SK-N-SH (cell line): Measurements from ENCODE around the gene MGAT4A. TPM values are rescaled to one million over a fixed set of nuclear protein-coding genes. Genes with fewer than 3 reads are reported as not detected.

Source experiments
- CTCF ChIA-PET: fragments of 300-600, 350-600 bp; formaldehyde crosslinking; extraction: SDS; loops from one replicate; lab custom pipeline; 2021; lab: Yijun Ruan, JAX
- POLR2A ChIA-PET: fragments of 350-600 bp; sonication (Branson Sonifier 250); formaldehyde crosslinking; extraction: SDS; loops from one replicate; lab custom pipeline; 2020; ENCODE audit warnings: antibody characterized with exemption, inconsistent platforms; lab: Yijun Ruan, JAX
- DNase-seq: peaks from one replicate; pipeline ENCODE4 v3.0.0; 2012
- H2AFZ ChIP-seq: fragments of 200-600 bp; sonication (generic); 2 replicates; pipeline ENCODE4 v1.8.1; 2016; ENCODE audit warnings: antibody characterized with exemption, mild to moderate bottlenecking, low read depth
- H3F3A ChIP-seq: fragments of 200-600 bp; sonication (generic); replicated peaks from 2 replicates; pipeline ENCODE3; 2016; ENCODE audit warnings: antibody characterized with exemption, mild to moderate bottlenecking; ENCODE audit not compliant: insufficient read depth
- H3K27ac ChIP-seq, 2 experiments: fragments of 200-500 bp in 1 of 2; fragments of 200-600 bp in 1 of 2; sonication (Bioruptor generic) in 1 of 2; sonication (generic), shearing (Covaris generic) in 1 of 2; 2 replicates each; pipeline versions ENCODE4 v1.5.1 to v1.6.1; 2014 to 2016; ENCODE audit warnings: low read depth in 2 of 2, inconsistent platforms in 1 of 2, low read length in 1 of 2, mild to moderate bottlenecking in 1 of 2, mixed read lengths in 1 of 2
- H3K27me3 ChIP-seq: fragments of 200-600 bp; sonication (generic), shearing (Covaris generic); 2 replicates; pipeline ENCODE4 v1.6.1; 2016; ENCODE audit warnings: mixed run types; ENCODE audit not compliant: insufficient read depth
- H3K36me3 ChIP-seq, 2 experiments: fragments of 200-500 bp in 1 of 2; fragments of 200-600 bp in 1 of 2; sonication (Bioruptor generic) in 1 of 2; sonication (generic) in 1 of 2; replicated peaks in 1 of 2; 2 replicates each; pipeline versions ENCODE3 to v1.5.1; 2014 to 2016; ENCODE audit warnings: low read length in 1 of 2, mild to moderate bottlenecking in 1 of 2; ENCODE audit not compliant: insufficient read depth in 2 of 2, control insufficient read depth in 1 of 2
- H3K4me1 ChIP-seq, 2 experiments: fragments of 200-500 bp in 1 of 2; fragments of 200-600 bp in 1 of 2; sonication (Bioruptor generic) in 1 of 2; sonication (generic), shearing (Covaris generic) in 1 of 2; 2 replicates each; pipeline versions ENCODE4 v1.5.1 to v1.6.1; 2014 to 2016; ENCODE audit warnings: low read depth in 1 of 2, low read length in 1 of 2, mixed run types in 1 of 2; ENCODE audit not compliant: insufficient read depth in 2 of 2, control insufficient read depth in 1 of 2
- H3K4me2 ChIP-seq: fragments of 200-600 bp; sonication (generic), shearing (Covaris generic); 2 replicates; pipeline ENCODE4 v1.6.1; 2017; ENCODE audit warnings: mixed run types
- H3K4me3 ChIP-seq, 2 experiments: fragments of 200-500 bp in 1 of 2; fragments of 200-600 bp in 1 of 2; sonication (Bioruptor generic) in 1 of 2; sonication (generic), shearing (Covaris generic) in 1 of 2; 2 replicates each; pipeline versions ENCODE4 v1.5.1 to v1.8.1; 2014 to 2016; ENCODE audit warnings: low read depth in 2 of 2, inconsistent platforms in 1 of 2, low read length in 1 of 2, mild to moderate bottlenecking in 1 of 2, mixed read lengths in 1 of 2, moderate library complexity in 1 of 2
- H3K79me2 ChIP-seq: fragments of 200-600 bp; sonication (generic); 2 replicates; pipeline ENCODE4 v1.8.1; 2017; ENCODE audit warnings: mild to moderate bottlenecking; ENCODE audit not compliant: insufficient read depth
- H3K9ac ChIP-seq: fragments of 200-600 bp; sonication (generic); 2 replicates; pipeline ENCODE4 v1.6.1; 2017; ENCODE audit warnings: mixed run types
- H3K9me2 ChIP-seq: fragments of 200-600 bp; sonication (generic); 2 replicates; pipeline ENCODE4 v1.6.1; 2017; ENCODE audit warnings: mixed run types
- H3K9me3 ChIP-seq: fragments of 200-600 bp; sonication (generic); 2 replicates; pipeline ENCODE4 v1.6.1; 2017; ENCODE audit warnings: mixed run types, mild to moderate bottlenecking, moderate library complexity
- H4K20me1 ChIP-seq: fragments of 200-600 bp; sonication (generic); 2 replicates; pipeline ENCODE4 v1.6.1; 2017; ENCODE audit warnings: mild to moderate bottlenecking, mixed run types; ENCODE audit not compliant: insufficient read depth
- FOSL2 ChIP-seq: IDR thresholded peaks from 2 replicates; pipeline ENCODE4 v1.4.0; 2012; ENCODE audit warnings: low read depth, mild to moderate bottlenecking, moderate library complexity, borderline replicate concordance
- FOXJ3 ChIP-seq: sonication (generic); formaldehyde crosslinking; IDR thresholded peaks from 2 replicates; pipeline ENCODE4 v1.5.1; 2020; ENCODE audit warnings: mild to moderate bottlenecking, missing genetic modification reagents
- FOXM1 ChIP-seq: IDR thresholded peaks from 2 replicates; pipeline ENCODE4 v1.4.0; 2012; ENCODE audit warnings: low read depth, mild to moderate bottlenecking
- GABPA ChIP-seq: IDR thresholded peaks from 2 replicates; pipeline ENCODE4 v1.4.0; 2012; ENCODE audit warnings: low read depth, mild to moderate bottlenecking
- JUND ChIP-seq: IDR thresholded peaks from 2 replicates; pipeline ENCODE4 v1.4.0; 2012
- MEF2A ChIP-seq: IDR thresholded peaks from 2 replicates; pipeline ENCODE4 v1.4.0; 2012; ENCODE audit warnings: low read depth, borderline replicate concordance
- PBX3 ChIP-seq: IDR thresholded peaks from 2 replicates; pipeline ENCODE4; 2012
- RFX5 ChIP-seq: IDR thresholded peaks from 2 replicates; pipeline ENCODE4 v1.6.1; 2012; ENCODE audit warnings: mild to moderate bottlenecking, improper control_type of control experiment, low read length
- RXRA ChIP-seq: IDR thresholded peaks from 2 replicates; pipeline ENCODE4 v1.4.0; 2012; ENCODE audit warnings: low read depth, mild to moderate bottlenecking, borderline replicate concordance
- TAF1 ChIP-seq: IDR thresholded peaks from 2 replicates; pipeline ENCODE4 v1.6.1; 2012; ENCODE audit warnings: low read depth, mild to moderate bottlenecking, low read length, moderate library complexity, borderline replicate concordance
- USF1 ChIP-seq: IDR thresholded peaks from 2 replicates; pipeline ENCODE4 v1.4.0; 2012; ENCODE audit warnings: low read depth, borderline replicate concordance
- USF2 ChIP-seq: fragments of 150-350 bp; IDR thresholded peaks from 2 replicates; pipeline ENCODE4 v1.6.1; 2017; ENCODE audit warnings: antibody characterized with exemption, low read length, low read depth, borderline replicate concordance
- WGBS: methylation state at CpG from one replicate; pipeline ENCODE4 v1.1.6; 2017; ENCODE audit warnings: low lambda C conversion rate; 5-methylcytosine and 5-hydroxymethylcytosine counted together
- polyA plus RNA-seq, 3 experiments: library from polyadenylated mRNA; depleted of rRNA; stranded (reverse); fragments of >200 nt; gene quantifications; 2 replicates each; pipeline ENCODE4 v1.2.3, GENCODE V29; 2012
- TF ChIP-seq, protein P1 (sequence below): IDR thresholded peaks from 2 replicates; pipeline ENCODE4 v1.4.0; 2012; ENCODE audit warnings: low read depth, borderline replicate concordance
- TF ChIP-seq, protein P2 (sequence below): IDR thresholded peaks from 2 replicates; pipeline ENCODE4 v1.4.0; 2012; ENCODE audit warnings: low read depth

MGAT4A gene
- polyA plus RNA-seq, 1 of the 3 experiments (the other 2 are of a cell fraction) = 0.07 TPM

DNA sequence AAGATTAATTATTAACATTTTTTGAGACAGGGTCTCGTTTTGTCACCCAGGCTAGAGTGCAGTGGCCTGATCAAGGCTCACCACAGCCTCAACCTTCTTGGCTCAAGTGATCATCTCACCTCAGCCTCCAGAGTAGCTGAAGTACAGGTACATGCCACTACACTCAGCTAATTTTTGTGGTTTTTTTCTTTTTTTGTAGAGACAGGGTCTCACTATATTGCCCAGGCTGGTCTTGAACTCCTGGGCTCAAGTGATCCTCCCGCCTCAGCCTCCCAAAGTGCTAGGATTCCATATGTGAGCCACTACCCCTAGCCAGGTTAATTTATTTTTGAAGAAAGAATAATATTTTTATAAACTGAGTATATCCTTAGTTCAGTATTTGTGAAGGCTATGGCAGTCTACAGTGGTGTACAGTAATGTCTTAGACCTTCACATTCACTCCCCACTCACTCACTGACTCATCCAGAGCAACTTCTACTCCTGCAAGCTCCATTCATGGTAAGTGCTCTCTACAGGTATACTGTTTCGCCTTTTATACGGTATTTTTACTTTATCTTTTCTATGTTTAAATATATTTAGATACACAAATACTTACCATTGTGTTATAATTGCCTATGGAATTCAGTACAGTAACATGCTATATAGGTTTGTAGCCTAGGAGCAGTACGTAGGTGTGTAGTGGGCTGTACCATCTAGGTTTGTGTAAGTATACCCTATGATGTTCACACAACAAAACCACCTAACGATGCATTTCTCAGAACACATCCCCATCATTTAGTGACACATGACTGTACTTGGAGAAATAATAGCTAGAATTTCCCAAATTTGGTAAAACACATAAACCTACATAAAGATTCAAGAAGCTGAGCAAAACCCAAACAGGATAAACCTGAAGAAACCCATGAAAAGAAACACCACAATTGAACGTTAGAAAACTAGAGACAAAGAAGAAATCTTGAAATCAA is 38.6 kb downstream of the MGAT4A start:
- CTCF ChIA-PET = interaction anchor here (0.6 kb wide), 1 partner anchor 30 kb away, joined by 3 read pairs; no protein-coding TSS in a partner anchor
- WGBS = 49% methylated on average over 7 of the region's 7 CpGs
- no peak overlapping the region for H3K27ac ChIP-seq

DNA sequence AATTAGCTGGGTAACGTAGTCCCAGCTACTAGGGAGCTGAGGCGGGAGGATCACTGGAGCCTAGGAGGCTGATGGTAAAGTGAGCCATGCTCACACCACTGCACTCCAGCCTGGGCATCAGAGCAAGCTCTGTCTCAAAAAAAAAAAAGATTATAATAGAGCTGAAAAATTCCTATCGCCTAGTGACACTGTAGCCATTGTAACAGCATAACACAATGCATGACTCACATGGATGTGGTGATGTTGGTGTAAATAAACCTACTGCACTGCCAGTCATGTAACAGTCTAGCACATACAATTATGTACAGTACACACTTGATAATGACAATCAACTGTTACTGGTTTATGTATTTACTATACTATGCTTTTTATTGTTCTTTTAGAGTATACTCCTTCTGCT is 39.6 kb downstream of the MGAT4A start:
- ChIA-PET POLR2A (no interaction called here), CTCF (no interaction called here)
- 50% methylated on average over 3 of the region's 3 CpGs for WGBS
- no peaks in the 10 kb centered on the region for H3K79me2 ChIP-seq
- H3K4me1 ChIP-seq = no peaks in the 10 kb centered on the region
- no peak overlapping the region for H3K4me3 ChIP-seq
- TF ChIP-seq RFX5 = no peak
- TF ChIP-seq USF2 = no peak
- no peak for TF ChIP-seq JUND
- TF ChIP-seq GABPA = no peak
- no peak for TF ChIP-seq MEF2A
- TF ChIP-seq PBX3 = no peak
- TF ChIP-seq, protein P1, sequence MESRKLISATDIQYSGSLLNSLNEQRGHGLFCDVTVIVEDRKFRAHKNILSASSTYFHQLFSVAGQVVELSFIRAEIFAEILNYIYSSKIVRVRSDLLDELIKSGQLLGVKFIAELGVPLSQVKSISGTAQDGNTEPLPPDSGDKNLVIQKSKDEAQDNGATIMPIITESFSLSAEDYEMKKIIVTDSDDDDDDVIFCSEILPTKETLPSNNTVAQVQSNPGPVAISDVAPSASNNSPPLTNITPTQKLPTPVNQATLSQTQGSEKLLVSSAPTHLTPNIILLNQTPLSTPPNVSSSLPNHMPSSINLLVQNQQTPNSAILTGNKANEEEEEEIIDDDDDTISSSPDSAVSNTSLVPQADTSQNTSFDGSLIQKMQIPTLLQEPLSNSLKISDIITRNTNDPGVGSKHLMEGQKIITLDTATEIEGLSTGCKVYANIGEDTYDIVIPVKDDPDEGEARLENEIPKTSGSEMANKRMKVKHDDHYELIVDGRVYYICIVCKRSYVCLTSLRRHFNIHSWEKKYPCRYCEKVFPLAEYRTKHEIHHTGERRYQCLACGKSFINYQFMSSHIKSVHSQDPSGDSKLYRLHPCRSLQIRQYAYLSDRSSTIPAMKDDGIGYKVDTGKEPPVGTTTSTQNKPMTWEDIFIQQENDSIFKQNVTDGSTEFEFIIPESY = no peak
- TF ChIP-seq, protein P2, sequence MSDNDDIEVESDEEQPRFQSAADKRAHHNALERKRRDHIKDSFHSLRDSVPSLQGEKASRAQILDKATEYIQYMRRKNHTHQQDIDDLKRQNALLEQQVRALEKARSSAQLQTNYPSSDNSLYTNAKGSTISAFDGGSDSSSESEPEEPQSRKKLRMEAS = no peak
- TF ChIP-seq FOSL2 = no peak
- H3K9ac ChIP-seq = no peak overlapping the region
- no peak overlapping the region for H3K4me2 ChIP-seq
- H3K9me3 ChIP-seq = no peaks in the 10 kb centered on the region
- no peaks in the 10 kb centered on the region; the same call in 1 of the 2 replicates for H3K27me3 ChIP-seq
- H2AFZ ChIP-seq = no peak overlapping the region
- DNase-seq = no peak
- no peaks in the 10 kb centered on the region for H3K9me2 ChIP-seq
- no peak overlapping the region for H3K27ac ChIP-seq
- H4K20me1 ChIP-seq = no peaks in the 10 kb centered on the region
- no peaks in the 10 kb centered on the region for H3F3A ChIP-seq
- no peaks in the 10 kb centered on the region for H3K36me3 ChIP-seq

More for the DNA sequence above, 38.6 kb downstream of the MGAT4A start:
- Histone ChIP-seq H4K20me1 (no peaks in the 10 kb centered on the region), H3K79me2 (no peaks in the 10 kb centered on the region), H3K9me2 (no peaks in the 10 kb centered on the region), H3K9me3 (no peaks in the 10 kb centered on the region), H2AFZ (no peak overlapping the region), H3K4me1 (no peaks in the 10 kb centered on the region), H3K36me3 (no peaks in the 10 kb centered on the region), H3K4me3 (no peak overlapping the region), H3K9ac (no peak overlapping the region), H3F3A (no peaks in the 10 kb centered on the region), H3K4me2 (no peak overlapping the region), H3K27me3 (no peaks in the 10 kb centered on the region; the same call in 1 of the 2 replicates)
- POLR2A ChIA-PET = no interaction called here
- TF ChIP-seq RXRA (no peak), FOXM1 (no peak), USF1 (no peak), FOXJ3 (CRISPR knock-in tag) (no peak), TAF1 (no peak)
- DNase-seq = no peak
